ENCODE measurements around the gene SMCO2.

The SMCO2 gene

DNA sequence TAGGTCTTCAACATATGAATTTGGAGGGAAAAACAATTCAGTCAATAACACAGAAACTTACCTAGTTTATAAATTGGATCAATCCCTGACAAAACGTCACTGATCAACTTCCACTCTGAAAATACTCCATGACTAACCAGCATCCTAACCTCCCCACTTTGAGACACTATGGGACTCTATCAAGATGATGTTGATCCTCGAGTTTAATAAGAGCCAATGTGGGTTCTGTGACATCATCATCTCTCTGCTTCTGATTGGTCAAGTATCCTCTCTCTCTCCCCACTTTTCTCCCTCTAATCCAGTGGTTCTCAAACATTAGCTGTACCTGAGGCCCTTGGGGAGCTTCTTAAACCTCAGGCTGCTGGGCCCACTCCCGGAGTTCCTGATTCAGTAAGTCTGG is at the start of gene SMCO2:
TSS of gene SMCO2 (plus strand) at position 301 of the 400 bp plus-strand sequence. CDS start 23,896 bp downstream, outside the sequence.
- TF ChIP-seq, protein P1, sequence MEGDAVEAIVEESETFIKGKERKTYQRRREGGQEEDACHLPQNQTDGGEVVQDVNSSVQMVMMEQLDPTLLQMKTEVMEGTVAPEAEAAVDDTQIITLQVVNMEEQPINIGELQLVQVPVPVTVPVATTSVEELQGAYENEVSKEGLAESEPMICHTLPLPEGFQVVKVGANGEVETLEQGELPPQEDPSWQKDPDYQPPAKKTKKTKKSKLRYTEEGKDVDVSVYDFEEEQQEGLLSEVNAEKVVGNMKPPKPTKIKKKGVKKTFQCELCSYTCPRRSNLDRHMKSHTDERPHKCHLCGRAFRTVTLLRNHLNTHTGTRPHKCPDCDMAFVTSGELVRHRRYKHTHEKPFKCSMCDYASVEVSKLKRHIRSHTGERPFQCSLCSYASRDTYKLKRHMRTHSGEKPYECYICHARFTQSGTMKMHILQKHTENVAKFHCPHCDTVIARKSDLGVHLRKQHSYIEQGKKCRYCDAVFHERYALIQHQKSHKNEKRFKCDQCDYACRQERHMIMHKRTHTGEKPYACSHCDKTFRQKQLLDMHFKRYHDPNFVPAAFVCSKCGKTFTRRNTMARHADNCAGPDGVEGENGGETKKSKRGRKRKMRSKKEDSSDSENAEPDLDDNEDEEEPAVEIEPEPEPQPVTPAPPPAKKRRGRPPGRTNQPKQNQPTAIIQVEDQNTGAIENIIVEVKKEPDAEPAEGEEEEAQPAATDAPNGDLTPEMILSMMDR (IDR thresholded peaks at IDR 0.05; ENCODE audit: low read depth, low read length, missing control alignments): no peak
- no peak for DNase-seq (ENCODE audit: low read depth)

DNA sequence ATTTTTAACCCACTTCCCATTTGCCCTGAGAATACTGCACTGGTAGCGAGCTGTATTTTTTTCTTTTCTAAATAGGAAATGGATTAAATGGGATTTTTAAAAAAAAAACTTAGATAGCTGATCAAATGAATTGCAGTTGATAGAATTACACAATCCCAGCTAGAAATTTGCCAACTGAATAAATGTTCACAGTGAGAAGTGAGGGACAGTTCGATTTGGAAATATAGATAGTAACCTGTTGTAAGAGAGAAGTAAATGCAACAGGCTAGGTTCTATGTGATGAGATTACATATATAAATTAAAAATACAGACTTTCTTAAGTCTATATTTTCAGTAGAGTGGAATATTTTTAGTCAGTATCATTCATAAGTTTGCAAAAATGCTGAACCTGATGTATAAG is 48.1 kb upstream of the SMCO2 start:
- TF ChIP-seq, protein P1 (IDR thresholded peaks at IDR 0.05; ENCODE audit: low read depth, low read length, missing control alignments): no peak
- H3K4me3 ChIP-seq (ENCODE audit: low read depth, low read length): no peak overlapping the region
- no peak for DNase-seq (ENCODE audit: low read depth)

More for the DNA sequence above, at the start of gene SMCO2:
- no peak within 1 kb of the TSS for H3K4me3 ChIP-seq (ENCODE audit: low read depth, low read length)

GRCh38 chr12:27399074-27399473 is 47.5 kb upstream of the SMCO2 start:
- DNase-seq (ENCODE audit: low read depth): no peak
- H3K4me3 ChIP-seq (ENCODE audit: low read depth, low read length): no peak overlapping the region
- TF ChIP-seq, protein P1 (IDR thresholded peaks at IDR 0.05; ENCODE audit: low read depth, low read length, missing control alignments): no peak

DNA sequence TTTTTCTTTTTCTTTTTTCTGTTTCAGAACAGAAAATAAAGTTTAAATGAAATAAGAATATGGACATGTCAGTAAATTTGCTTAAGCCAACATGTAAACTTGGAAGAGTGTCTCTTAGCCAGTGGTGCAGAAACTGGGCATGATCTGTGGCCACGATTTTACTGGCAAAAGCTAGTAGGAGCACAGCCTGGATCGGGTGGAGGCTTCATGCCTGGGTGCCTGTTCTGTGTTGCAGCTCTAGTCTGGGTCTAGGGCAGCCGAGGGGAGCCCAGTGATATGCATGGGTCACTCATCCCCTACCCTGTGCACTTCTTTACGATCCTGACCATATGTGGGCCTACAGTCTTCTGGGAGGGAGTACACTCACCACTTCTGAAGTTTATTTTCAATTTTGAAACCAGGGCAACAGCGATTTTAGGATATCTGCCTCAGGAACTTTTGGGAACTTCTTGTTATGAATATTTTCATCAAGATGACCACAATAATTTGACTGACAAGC is 45.6 kb upstream of the SMCO2 start:
- TF ChIP-seq, protein P1 (IDR thresholded peaks at IDR 0.05; ENCODE audit: low read depth, low read length, missing control alignments): no peak
- no peak overlapping the region for H3K4me3 ChIP-seq (ENCODE audit: low read depth, low read length)
- no peak for DNase-seq (ENCODE audit: low read depth)

DNA sequence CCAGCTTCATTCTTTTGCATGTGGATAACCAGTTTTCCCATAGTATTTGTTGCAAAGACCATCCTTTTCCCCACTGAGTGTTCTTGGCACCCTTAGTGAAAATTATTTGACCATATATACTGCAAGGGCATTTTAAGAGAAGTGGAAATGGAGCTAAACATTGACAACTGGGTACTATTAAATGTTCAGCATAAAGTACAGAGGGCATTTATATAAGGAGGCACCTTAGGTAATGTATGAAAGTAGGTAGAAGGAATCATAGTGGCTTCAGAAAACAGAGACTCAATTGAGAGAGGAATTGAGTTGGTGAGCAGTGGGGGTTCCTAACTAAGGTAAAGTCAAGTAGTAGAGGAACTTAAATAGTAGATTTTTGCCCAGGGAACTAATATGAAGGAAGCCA is 34.5 kb upstream of the SMCO2 start:
- no peak for DNase-seq (ENCODE audit: low read depth)
- no peak overlapping the region for H3K4me3 ChIP-seq (ENCODE audit: low read depth, low read length)
- TF ChIP-seq, protein P1 (IDR thresholded peaks at IDR 0.05; ENCODE audit: low read depth, low read length, missing control alignments): no peak

DNA sequence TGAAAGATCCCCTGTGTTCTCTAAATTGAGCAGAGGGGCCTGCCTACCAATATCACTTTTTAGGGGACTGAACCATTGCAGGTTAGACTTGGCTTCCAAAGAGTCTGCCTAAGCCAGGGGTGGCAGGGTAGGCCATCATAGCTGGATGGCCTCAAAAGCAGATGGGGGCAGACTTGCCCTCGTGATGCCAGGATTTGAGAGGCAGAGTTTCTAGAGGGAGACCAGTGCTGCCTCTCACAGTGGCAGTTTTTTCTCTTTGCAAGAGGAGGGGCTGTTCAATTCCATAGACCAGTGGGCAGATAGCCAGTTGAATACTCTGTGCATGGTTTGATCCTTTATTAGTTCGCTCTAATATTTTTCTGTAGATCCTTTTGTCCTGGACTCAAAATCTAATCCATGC is 23.8 kb upstream of the SMCO2 start:
- DNase-seq (ENCODE audit: low read depth): no peak
- TF ChIP-seq, protein P1 (IDR thresholded peaks at IDR 0.05; ENCODE audit: low read depth, low read length, missing control alignments): no peak
- H3K4me3 ChIP-seq (ENCODE audit: low read depth, low read length): no peak overlapping the region

- no peak overlapping the region for H3K4me3 ChIP-seq (ENCODE audit: low read depth, low read length)
- DNase-seq (ENCODE audit: low read depth): no peak
- TF ChIP-seq, protein P1 (IDR thresholded peaks at IDR 0.05; ENCODE audit: low read depth, low read length, missing control alignments): peak; percentile 49
Observed at GRCh38 chr12:27424631-27425230, 21.8 kb upstream of the SMCO2 start.

All from GM12864 (cell line).